ENCODE results near the gene TGFB1I1.
"Not testable (repeated sequence)": the region's sequence is repeated elsewhere in the genome, so short reads cannot be mapped to it uniquely, and the experiment has no call there.

The TGFB1I1 gene

GRCh38 chr16:31488468-31489297 lies 16.7 kb downstream of the TGFB1I1 start:
- no peak for DNase-seq

DNA sequence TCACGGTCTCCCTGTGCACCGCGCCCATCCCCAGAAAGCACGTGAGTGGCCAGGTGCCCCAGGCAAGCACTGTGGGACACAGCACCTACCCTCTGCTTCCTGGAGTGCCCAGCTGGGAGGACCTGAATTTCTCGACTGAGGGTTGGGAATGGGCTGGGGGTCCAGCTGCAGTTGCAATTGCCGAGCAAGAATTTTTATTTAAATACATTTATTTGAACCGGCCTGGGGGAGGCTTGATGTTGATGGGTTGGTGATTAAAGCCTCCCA lies 17.3 kb downstream of the TGFB1I1 start:
- no peak for DNase-seq

DNA sequence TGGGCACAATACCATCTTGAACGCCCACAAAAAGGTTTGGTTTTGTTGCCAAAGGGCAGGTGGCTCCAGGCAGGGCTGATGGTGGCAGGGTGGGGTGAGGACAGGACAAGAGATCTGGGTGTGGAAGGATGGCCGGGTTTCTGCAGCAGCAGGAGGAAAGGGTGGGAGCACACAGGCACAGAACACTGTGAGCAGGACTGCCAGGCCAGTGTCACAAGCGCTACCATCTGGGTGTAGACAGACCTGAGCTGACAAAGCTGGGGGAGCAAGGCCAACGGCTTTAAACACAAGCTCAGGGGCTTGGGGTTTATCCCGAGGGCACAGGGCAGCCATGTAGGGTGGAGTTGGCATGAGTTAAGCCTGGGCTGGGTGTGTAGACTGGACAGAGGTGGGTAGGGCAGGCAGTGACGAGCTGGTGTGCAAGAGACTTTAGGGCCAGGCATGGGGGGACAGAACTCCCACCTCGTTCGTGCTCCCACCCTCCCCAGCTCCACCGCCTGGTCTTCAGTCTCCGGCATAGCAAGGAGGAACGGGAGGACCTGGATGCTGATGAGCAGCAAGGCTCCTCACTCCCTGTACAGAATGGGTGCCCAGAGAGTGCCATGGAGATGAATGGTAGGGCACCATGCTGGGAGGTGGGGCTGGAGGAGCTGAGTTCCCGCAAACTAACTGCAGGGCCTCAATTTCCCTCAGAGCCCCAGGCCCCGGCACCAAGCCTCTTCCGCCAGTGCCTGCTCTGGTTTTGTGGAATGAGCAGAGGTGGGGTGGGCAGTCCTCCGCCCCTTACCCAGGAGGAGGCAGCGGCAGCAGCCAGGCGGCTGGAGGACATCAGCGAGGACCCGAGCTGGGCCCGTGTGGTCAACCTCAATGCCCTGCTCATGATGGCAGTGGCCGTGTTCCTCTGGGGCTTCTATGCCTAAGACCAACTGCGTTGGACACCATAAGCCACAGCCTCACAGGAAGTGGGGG lies 17.9 kb downstream of the TGFB1I1 start:
- no peak for DNase-seq

DNA sequence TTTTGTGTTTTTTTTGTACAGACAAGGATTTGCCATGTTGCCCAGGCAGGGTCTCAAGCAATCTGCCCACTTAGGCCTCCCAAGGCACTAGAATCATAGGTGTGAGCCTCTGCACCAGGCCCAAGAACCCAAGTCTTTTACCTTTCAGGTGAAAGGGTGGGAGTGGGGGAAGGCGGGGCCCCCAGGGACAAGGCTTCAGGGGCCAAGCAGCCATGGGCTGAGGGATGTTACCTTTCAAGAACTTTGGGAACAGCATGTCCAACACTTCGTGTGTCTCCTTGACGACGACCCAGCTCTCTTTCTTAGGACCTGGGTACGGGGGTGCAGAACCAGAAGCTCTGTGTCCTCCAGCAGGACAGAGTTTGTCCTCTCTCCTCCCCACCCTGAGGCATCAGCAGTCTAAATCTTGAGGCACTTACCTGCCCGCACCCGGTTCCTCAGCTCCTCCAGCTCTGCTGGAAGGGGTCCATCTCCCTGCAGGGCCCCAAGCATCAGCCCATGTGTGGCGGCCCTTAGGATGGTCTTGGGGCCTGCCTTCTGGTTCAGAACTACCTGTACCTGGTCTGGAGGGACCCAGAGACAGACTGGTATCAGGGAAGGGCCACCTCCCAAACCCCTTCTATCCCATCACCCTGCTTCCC lies 19.9 kb downstream of the TGFB1I1 start:
- no peak for DNase-seq

DNA sequence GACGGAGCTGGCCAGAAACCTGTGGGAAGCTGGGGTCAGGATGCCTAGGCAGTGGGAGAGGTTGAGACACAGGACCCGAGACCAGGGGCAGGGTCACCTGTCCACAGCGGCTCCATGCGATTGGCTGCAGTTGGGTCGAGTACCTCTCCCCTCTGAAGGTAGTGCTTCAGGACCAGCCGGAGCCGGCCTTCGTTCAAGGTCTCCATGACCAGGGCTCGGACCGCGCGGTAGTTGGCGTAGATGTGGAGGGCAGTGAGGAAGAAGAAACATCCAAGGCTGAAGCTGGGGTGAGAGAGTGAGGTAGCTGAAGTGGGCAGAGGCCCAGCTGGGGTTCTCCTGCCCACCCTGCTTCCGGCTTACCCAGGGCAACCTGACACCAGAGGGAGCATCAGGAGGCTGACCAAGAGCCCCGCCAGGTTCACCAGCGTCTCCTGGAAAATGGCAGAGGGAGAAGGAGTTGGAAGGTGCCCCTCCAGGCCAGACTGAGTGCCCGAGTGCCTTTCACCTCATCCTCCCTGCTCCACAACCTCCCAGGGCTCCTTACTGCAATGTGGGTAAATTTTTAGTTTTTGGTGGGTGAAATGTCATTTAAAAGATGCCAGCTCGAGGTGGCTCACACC lies 21.7 kb downstream of the TGFB1I1 start:
- no peak for DNase-seq

DNA sequence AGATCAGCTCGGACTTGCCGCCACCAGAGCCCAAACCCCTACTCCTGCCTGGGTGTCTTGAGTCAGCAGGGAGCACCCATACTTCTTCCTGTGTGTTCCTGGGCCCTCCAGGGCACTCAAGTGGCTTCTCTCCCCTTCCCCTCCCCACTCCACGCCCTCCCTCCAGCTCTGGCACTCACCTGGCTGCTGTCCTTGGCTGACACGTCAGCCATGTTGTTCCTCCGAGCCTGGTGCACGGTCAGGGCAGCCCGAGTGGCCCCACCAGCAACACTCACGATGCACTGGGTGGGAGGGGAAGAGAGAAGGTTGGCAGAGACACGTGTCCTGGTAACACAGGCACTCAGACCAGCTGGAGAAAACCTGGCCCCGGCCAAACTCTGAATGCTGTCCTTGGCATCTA lies 24.7 kb downstream of the TGFB1I1 start:
- DNase-seq, result no peak

GRCh38 chr16:31498493-31498892 lies 26.5 kb downstream of the TGFB1I1 start:
- no peak for DNase-seq

- no peak for DNase-seq
Measured at GRCh38 chr16:31499928-31500327, 28.0 kb downstream of the TGFB1I1 start.

DNA sequence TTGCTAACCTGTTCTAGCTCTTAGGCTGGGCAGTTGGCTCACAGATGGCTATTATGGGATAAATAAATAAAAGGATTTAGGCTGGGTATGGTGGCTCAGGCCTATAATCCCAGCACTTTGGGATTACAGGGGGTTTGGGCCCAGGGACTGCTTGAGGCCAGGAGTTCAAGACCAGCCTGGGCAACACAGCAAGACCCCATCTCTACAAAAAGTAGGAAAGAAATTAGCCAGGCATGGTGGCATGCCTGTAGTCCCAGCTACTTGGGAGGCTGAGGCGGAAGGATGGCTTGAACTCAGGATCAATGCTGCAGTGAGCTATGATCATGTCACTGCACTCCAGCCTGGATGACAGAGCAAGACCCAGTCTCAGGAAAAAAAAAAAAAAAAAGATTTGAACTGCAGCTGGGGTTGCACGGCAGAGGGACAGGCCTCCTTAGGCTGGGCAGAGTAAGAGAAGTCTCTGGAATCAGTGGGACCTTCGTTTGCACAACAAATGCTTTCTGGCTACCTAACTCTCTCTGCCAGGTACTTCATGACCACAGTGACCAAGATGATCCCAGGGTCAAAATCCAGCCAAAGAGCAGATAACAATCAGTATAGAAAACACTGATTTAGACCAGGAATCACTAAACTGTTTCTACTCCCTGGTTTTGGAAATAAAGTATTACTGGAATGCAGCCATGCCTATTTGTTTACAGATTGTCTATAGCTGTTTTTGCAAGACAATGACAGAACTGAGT lies 29.4 kb downstream of the TGFB1I1 start:
- no peak for DNase-seq

DNA sequence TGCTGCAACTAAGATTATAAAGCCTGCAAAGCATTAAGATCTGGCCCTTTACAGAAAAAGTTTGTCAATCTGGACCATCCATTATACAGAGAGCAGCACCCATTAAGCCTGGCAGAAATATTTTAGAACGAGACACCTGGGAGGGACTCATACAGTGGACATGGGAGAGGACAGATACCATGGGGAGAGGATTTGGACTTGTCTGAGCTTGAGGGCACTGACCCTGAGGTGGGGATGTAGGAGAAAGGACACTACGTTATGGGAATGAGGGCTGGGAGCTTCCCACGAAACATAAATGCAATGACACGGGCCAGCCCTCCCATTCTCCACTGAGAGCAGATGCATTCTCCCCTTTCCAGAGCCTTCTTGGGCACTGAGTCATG lies 30.0 kb downstream of the TGFB1I1 start:
- DNase-seq, result no peak

DNA sequence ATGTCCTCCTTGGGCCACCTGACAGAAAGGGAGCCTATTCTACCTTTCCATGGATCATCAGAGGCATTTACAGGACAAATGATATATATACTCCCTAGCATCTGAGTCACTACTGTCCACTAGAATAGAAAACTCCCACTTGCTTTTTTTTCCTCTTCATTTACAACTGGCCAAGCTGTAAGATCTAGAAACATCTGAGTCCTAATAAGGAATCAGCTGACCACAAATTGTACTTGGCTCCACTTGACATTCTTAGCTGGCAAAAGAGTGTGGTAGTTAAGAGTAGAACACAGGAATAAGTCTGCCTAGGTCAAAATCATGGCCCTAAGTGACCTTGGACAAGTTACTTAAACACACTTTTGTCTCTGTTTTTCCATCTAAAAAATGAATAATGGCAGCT lies 31.0 kb downstream of the TGFB1I1 start:
- no peak for DNase-seq

DNA sequence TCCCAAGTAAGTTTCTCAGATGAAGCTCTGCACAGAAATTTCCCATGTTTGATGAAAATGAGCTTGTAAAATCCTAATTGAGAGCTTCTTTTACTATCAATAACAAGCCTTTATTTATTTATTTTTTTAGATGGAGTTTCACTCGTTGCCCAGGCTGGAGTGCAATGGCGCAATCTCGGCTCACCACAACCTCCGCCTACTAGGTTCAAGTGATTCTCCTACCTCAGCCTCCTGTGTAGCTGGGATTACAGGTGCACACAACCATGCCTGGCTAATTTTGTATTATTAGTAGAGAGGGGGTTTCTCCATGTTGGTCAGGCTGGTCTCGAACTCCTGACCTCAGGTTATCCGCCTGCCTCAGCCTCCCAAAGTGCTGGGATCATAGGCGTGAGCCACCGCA lies 31.6 kb downstream of the TGFB1I1 start:
- not testable (repeated sequence) for DNase-seq

DNA sequence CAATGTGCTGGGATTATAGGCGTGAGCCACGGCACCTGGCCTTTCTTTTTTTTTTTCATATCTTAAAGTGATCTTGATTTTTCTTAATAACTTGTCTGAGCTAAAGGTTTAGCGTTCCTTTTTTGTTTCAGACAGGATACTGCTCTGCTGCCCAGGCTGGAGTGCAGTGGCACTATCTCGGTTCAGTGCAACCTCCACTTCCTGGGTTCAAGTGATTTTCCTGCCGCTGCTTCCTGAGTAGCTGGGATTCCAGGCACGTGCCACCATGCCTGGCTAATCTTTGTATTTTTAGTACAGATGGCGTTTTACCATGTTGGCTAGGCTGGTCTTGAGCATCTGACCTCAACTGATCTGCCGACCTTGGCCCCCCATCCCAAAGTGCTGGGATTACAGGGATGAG lies 32.2 kb downstream of the TGFB1I1 start:
- DNase-seq, result no peak

- DNase-seq, result no peak
Measured at GRCh38 chr16:31505483-31505882, 33.5 kb downstream of the TGFB1I1 start.

- no peak for DNase-seq
Measured at GRCh38 chr16:31507617-31507928, 35.6 kb downstream of the TGFB1I1 start.

- DNase-seq, result peak; percentile 61
Measured at GRCh38 chr16:31507929-31508705, 36.2 kb downstream of the TGFB1I1 start, which contains the start of gene RUSF1. Gene RUSF1 (minus strand): TSS chr16:31508391. CDS start chr16:31508373, 18 bp downstream.

GRCh38 chr16:31508706-31509195 lies 36.8 kb downstream of the TGFB1I1 start:
- no peak for DNase-seq

GRCh38 chr16:31513126-31513525 lies 41.2 kb downstream of the TGFB1I1 start:
- DNase-seq, result no peak

- DNase-seq, result no peak
Measured at GRCh38 chr16:31513884-31514283, 41.9 kb downstream of the TGFB1I1 start.

GRCh38 chr16:31517800-31518402 lies 45.9 kb downstream of the TGFB1I1 start:
- no peak for DNase-seq

All from SHP77 treated with DMSO at 0.1 percent for 48 hours (cell line).